HEK293 (cell line): ENCODE data around the gene SPATA6L.

Experiments
- FEZF1 ChIP-seq: fragments of 450-650 bp; formaldehyde crosslinking; IDR thresholded peaks from 2 replicates; pipeline ENCODE4 v1.5.1; 2016; ENCODE audit warnings: missing biosample characterization, missing genetic modification characterization
- KLF1 ChIP-seq: fragments of 450-650 bp; formaldehyde crosslinking; IDR thresholded peaks from 2 replicates; pipeline ENCODE4 v1.5.1; 2016; ENCODE audit warnings: missing biosample characterization, missing genetic modification characterization
- KLF10 ChIP-seq: fragments of 450-650 bp; IDR thresholded peaks from 2 replicates; pipeline ENCODE4 v1.5.1; 2018; ENCODE audit warnings: missing biosample characterization, mild to moderate bottlenecking, missing genetic modification characterization
- TCF7L2 ChIP-seq: IDR thresholded peaks from 2 replicates; pipeline ENCODE4 v1.6.1; 2011; ENCODE audit warnings: low read depth, mild to moderate bottlenecking, inconsistent platforms, low read length, moderate library complexity, borderline replicate concordance
- ZNF133 ChIP-seq: fragments of 450-650 bp; formaldehyde crosslinking; IDR thresholded peaks from 2 replicates; pipeline ENCODE4 v1.5.1; 2016; ENCODE audit warnings: missing biosample characterization, missing genetic modification characterization
- TF ChIP-seq, protein P1 (sequence below): fragments of 450-650 bp; formaldehyde crosslinking; IDR thresholded peaks from 2 replicates; pipeline ENCODE4 v1.5.1; 2017; ENCODE audit warnings: missing biosample characterization, missing genetic modification characterization
- TF ChIP-seq, protein P2 (sequence below): fragments of 450-650 bp; formaldehyde crosslinking; IDR thresholded peaks from 2 replicates; pipeline ENCODE4 v1.5.1; 2016; ENCODE audit warnings: missing biosample characterization, missing genetic modification characterization
- TF ChIP-seq, protein P3 (sequence below): fragments of 450-650 bp; formaldehyde crosslinking; IDR thresholded peaks from 2 replicates; pipeline ENCODE4 v1.5.1; 2016; ENCODE audit warnings: missing biosample characterization, missing genetic modification characterization
- TF ChIP-seq, protein P4 (sequence below): fragments of 450-650 bp; formaldehyde crosslinking; IDR thresholded peaks from 2 replicates; pipeline ENCODE4 v1.5.1; 2016; ENCODE audit warnings: missing biosample characterization, missing genetic modification characterization, borderline replicate concordance

DNA sequence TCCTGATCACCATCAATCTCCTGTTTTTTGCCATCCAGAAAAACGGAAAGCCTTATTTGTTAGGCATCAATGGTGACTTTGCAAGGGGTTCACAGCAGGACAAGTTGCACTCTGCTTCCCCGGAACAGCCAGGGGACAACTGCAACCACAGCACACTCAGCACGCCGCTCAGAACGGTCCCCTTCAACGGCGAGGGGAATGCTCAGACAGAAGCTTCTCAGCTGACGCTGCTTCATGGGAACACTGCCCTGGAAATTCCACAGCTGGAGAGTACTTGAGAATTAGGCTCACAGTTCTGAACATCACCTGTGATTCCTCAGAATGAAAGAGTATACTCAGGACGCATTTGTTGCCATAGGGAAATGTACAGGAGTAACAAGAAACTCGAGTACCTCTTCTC lies 44.3 kb downstream of the SPATA6L start:
- TF ChIP-seq ZNF133 (tag by site-specific recombination) (no peak), KLF10 (tag by site-specific recombination) (no peak), TCF7L2 (no peak), KLF1 (tag by site-specific recombination) (no peak), FEZF1 (tag by site-specific recombination) (no peak)
- TF ChIP-seq, protein P1, sequence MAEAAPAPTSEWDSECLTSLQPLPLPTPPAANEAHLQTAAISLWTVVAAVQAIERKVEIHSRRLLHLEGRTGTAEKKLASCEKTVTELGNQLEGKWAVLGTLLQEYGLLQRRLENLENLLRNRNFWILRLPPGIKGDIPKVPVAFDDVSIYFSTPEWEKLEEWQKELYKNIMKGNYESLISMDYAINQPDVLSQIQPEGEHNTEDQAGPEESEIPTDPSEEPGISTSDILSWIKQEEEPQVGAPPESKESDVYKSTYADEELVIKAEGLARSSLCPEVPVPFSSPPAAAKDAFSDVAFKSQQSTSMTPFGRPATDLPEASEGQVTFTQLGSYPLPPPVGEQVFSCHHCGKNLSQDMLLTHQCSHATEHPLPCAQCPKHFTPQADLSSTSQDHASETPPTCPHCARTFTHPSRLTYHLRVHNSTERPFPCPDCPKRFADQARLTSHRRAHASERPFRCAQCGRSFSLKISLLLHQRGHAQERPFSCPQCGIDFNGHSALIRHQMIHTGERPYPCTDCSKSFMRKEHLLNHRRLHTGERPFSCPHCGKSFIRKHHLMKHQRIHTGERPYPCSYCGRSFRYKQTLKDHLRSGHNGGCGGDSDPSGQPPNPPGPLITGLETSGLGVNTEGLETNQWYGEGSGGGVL: no peak
- TF ChIP-seq, protein P2, sequence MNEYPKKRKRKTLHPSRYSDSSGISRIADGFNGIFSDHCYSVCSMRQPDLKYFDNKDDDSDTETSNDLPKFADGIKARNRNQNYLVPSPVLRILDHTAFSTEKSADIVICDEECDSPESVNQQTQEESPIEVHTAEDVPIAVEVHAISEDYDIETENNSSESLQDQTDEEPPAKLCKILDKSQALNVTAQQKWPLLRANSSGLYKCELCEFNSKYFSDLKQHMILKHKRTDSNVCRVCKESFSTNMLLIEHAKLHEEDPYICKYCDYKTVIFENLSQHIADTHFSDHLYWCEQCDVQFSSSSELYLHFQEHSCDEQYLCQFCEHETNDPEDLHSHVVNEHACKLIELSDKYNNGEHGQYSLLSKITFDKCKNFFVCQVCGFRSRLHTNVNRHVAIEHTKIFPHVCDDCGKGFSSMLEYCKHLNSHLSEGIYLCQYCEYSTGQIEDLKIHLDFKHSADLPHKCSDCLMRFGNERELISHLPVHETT (tag by site-specific recombination): no peak
- TF ChIP-seq, protein P3, sequence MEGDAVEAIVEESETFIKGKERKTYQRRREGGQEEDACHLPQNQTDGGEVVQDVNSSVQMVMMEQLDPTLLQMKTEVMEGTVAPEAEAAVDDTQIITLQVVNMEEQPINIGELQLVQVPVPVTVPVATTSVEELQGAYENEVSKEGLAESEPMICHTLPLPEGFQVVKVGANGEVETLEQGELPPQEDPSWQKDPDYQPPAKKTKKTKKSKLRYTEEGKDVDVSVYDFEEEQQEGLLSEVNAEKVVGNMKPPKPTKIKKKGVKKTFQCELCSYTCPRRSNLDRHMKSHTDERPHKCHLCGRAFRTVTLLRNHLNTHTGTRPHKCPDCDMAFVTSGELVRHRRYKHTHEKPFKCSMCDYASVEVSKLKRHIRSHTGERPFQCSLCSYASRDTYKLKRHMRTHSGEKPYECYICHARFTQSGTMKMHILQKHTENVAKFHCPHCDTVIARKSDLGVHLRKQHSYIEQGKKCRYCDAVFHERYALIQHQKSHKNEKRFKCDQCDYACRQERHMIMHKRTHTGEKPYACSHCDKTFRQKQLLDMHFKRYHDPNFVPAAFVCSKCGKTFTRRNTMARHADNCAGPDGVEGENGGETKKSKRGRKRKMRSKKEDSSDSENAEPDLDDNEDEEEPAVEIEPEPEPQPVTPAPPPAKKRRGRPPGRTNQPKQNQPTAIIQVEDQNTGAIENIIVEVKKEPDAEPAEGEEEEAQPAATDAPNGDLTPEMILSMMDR (tag by site-specific recombination): no peak
- TF ChIP-seq, protein P4, sequence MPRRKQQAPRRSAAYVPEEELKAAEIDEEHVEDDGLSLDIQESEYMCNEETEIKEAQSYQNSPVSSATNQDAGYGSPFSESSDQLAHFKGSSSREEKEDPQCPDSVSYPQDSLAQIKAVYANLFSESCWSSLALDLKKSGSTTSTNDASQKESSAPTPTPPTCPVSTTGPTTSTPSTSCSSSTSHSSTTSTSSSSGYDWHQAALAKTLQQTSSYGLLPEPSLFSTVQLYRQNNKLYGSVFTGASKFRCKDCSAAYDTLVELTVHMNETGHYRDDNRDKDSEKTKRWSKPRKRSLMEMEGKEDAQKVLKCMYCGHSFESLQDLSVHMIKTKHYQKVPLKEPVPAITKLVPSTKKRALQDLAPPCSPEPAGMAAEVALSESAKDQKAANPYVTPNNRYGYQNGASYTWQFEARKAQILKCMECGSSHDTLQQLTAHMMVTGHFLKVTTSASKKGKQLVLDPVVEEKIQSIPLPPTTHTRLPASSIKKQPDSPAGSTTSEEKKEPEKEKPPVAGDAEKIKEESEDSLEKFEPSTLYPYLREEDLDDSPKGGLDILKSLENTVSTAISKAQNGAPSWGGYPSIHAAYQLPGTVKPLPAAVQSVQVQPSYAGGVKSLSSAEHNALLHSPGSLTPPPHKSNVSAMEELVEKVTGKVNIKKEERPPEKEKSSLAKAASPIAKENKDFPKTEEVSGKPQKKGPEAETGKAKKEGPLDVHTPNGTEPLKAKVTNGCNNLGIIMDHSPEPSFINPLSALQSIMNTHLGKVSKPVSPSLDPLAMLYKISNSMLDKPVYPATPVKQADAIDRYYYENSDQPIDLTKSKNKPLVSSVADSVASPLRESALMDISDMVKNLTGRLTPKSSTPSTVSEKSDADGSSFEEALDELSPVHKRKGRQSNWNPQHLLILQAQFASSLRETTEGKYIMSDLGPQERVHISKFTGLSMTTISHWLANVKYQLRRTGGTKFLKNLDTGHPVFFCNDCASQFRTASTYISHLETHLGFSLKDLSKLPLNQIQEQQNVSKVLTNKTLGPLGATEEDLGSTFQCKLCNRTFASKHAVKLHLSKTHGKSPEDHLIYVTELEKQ (tag by site-specific recombination): no peak
